Stimulated activated CD4-positive, alpha-beta T cell treated with anti-CD3 and anti-CD28 coated beads, Interleukin-4, amount 100 ng/mL, for 1 hour (primary cell): ENCODE results near the gene UBL5.
"Not testable (repeated sequence)": the region's sequence is repeated elsewhere in the genome, so short reads cannot be mapped to it uniquely, and the experiment has no call there.

Experiments
- DNase-seq: peaks from one replicate; pipeline ENCODE4 v3.0.0-alpha.2; 2020

The UBL5 gene

GRCh38 chr19:9818175-9818733, 9.5 kb upstream of the UBL5 start:
- DNase-seq: no peak

GRCh38 chr19:9818734-9819595, 8.8 kb upstream of the UBL5 start, which contains the start of gene FBXL12:
Gene FBXL12, minus strand, starts transcription at chr19:9819079. Its CDS starts 266 bp downstream, at chr19:9818813.
- DNase-seq: peak; percentile 100

DNA sequence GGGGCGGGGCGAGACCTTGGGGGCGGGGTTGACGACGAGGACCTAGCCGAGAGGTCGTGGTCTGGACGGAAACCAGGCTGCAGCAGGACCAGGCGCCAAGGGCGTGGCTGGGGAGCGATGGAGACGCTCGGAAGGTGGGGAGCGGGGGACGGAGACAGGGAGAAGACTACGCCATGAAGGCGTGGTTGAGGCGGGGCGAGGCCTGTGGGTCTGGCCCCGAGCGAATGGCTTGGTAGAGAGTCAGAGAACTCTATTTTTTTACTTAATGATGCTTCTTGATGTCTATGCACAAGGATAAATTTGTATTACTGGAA, 8.2 kb upstream of the UBL5 start:
- DNase-seq: no peak

DNA sequence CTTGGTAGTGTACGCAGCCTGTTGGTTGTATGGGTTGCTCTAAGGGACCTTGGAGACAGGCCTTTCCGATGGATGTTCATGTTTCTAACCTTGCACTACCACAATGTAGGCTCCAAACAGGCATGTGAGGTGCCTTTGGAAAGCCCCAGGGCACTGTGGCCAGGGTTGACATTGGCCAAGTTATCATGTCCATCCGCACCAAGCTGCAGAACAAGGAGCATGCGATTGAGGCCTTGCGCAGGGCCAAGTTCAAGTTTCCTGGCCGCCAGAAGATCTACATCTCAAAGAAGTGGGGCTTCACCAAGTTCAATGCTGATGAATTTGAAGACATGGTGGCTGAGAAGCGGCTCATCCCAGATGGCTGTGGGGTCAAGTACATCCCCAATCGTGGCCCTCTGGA, 7.7 kb upstream of the UBL5 start:
- not testable (repeated sequence) for DNase-seq

DNA sequence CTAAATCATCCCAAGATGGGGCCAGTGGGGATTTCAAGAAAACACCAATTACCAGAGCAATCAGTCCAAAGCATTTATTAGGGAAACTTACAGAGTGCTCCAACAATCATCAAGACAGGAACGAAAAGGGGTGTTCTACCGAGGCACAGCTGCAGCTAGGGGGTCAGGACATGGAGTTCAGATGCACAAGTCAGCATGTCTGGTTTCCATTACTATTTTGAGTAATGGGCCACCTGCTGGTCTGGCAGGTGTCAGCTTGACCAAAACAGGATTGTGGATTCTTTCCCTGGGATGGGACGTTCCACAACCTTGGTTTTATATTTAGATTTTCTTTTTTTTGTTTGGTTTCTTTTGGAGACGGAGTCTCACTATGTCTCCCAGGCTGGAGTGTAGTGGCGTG, 3.9 kb upstream of the UBL5 start:
- no peak for DNase-seq

- no peak for DNase-seq
Measured at GRCh38 chr19:9828551-9829063, 889 bp downstream of the UBL5 start.

GRCh38 chr19:9834307-9834725, 6.6 kb downstream of the UBL5 start:
- DNase-seq: no peak

DNA sequence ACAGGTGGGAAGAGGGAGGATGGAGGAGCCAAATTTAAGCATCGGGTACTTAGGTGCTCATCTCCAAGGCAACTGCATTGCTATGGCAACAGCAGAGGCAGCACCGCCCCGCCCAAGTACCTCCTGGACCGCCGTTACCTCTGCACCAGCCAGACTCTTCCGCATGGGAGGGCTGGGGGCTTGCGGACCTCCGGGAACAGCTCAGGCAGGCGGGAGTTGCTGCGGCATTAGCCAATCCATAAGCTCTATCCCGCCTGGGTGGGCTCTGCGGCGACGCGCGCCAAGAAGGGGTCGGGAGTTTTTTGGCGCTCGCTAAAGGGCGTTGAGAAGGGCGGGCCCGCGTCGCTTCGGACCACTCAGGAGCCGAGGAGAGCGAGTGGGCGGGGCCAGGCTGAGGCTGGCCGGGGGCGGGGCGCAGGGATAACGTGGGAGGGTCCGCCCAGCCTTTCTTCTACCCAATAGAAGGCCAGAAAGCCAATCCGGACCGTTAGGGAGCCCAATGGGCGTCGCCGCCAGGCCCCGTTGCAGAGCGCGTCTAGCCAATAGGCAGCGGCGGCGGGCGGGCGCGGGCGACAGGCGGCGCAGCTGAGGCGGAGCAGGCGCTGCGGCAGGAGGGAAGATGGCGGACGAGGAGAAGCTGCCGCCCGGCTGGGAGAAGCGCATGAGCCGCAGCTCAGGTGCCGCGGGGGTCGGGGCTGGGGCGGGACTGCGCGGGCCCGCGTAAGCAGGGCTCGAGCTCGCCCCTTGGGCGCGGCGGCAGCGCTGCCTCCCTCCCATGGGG, 7.2 kb downstream of the UBL5 start, which contains the start of gene PIN1:
Gene PIN1, plus strand, starts transcription at position 593 of the 781 bp plus-strand sequence. Its CDS starts 27 bp downstream, at position 620.
- DNase-seq: peak; percentile 99

GRCh38 chr19:9835507-9835949, 7.8 kb downstream of the UBL5 start:
- no peak for DNase-seq

DNA sequence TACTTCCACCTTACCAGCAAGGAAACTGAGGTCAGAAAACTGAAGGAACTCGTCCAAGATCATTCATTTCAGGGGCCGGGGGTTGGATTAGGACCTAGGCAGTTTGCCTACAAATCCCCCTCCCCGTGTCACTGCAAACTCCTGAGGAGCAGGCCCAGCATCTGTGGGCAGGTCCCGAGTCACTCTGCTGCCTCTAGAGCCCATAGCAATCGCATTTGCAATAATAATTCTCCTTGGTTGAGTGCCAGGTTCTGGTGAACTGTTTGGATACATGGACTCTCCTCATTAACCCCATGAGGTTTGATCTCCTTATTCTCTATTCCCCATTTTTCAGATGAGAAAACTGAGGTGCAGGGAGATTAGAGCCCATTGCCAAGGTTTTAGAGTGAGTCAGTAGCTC, 8.3 kb downstream of the UBL5 start:
- DNase-seq: no peak

DNA sequence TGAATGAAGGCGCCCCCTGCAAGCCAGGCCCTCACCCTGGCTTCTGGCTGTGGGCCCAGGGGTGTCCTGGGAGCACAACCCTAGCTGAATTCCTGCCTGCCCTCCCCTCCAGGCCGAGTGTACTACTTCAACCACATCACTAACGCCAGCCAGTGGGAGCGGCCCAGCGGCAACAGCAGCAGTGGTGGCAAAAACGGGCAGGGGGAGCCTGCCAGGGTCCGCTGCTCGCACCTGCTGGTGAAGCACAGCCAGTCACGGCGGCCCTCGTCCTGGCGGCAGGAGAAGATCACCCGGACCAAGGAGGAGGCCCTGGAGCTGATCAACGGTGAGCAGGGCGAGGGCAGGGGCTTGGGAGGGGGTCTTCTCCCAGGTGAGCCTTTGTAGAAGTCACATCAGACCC, 10.6 kb downstream of the UBL5 start:
- DNase-seq: no peak

- DNase-seq: no peak
Measured at GRCh38 chr19:9839415-9839814, 11.7 kb downstream of the UBL5 start.

DNA sequence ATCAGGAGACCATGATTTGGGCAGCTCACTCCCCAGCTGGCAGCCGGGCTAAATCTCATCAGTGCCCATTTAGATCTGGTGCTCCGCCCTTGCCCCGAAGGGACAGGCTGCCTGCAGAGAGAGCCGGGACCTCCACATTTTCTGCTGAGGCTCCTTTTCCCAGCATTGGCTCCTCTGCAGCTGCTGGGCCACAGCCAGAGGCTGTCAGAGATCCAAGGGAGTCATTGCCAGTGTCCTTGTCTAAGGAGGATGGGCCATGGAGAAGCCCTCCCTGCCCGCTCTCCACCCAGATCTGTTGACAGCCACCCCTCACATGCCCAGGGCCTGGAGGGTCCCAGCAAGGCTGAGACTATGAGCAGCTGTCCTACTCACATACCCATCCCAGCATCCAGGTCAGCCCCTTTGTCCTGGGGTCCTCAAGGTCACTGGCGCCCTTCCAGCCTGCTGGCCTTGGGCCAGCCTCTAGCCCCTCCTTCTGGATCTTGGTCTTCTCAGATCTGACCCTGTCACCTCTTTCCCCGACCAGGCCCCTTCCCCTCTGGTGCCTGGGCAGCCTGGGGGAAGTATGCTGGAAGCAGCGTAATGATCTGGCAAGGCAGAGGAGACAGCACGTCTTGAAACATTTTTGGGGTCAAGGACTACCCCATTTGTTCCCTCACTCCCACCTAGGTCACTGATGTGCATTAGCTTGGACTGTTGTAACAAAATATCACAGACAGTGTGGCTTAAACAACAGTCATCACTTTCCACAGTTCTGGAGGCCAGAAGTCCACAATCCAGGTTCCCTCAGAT, 15.3 kb downstream of the UBL5 start:
- no peak for DNase-seq

DNA sequence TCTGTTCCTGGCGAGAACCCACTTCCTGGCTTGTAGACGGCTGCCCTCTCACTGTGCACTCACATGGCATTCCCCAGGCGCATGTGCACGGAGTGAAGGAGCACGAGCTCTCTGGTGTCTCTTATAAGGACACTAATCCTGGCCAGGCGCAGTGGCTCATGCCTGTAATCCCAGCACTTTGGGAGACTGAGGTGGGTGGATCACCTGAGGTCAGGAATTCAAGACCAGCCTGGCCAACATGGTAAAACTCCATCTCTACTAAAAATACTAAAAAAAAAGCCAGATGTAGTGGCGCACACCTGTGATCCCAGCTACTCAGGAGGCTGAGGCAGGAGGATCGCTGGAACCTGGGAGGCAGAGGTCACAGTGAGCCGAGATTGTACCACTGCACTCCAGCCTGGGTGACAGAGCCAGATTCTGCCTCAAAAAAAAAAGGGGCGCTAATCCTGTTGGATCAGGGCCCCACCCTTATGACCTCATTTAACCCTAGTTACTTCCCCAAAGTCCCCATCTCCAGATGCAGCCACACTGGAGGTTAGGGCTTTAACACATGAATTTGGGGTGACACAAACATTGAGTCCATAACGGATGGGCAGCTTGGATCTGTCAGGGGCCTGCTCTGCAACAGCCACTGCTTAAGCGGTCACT, 16.0 kb downstream of the UBL5 start:
- not testable (repeated sequence) for DNase-seq

DNA sequence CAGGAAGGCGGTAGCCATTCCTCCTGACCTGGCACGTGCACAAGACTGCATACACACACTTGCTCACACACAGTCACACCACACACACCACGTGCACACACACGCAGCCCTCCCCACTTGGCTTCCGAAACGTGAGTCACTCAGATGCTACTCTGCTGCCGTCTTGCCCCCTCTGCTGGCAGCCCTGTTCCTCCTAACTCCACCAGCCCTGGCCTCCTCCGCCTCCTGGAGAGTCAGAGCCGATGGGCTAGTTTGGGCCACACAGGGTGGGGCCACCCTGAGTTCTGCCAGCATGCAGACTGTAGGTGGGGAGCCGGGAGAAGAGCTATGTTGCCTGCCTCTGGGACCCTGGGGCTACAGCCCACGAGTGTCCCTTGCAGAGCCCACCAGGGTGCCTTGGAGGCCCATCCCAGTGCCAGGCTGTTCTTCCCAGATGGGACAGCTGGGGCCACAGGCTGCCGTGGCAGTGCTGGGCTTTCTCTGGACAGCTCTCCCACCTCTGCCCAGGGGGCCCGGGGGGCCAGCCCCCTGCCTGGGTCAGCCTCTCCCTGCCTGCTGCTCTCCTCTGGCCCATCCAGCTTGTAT, 19.5 kb downstream of the UBL5 start:
- DNase-seq: peak; percentile 59

DNA sequence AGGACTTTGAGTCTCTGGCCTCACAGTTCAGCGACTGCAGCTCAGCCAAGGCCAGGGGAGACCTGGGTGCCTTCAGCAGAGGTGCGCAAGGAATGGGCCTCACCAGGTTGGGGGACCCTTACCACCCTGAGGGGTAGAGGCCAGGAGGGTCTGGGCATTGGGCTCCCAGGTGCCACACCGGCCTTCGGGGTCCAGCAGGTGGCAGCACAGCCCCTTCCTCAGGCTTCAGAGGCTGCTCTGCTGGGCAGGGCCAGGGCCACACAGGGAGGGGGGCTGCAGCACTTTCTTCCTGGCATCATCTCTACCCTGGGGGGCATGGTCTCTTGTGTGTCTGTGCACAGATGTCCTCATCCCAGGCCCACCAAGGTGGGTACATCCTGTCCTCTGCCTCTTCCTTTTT, 20.3 kb downstream of the UBL5 start:
- DNase-seq: peak; percentile 45

GRCh38 chr19:9848762-9849161, 21.0 kb downstream of the UBL5 start:
- DNase-seq: no peak

GRCh38 chr19:9849791-9850190, 22.1 kb downstream of the UBL5 start:
- DNase-seq: no peak

GRCh38 chr19:9850235-9850959, 22.7 kb downstream of the UBL5 start:
- no peak for DNase-seq

DNA sequence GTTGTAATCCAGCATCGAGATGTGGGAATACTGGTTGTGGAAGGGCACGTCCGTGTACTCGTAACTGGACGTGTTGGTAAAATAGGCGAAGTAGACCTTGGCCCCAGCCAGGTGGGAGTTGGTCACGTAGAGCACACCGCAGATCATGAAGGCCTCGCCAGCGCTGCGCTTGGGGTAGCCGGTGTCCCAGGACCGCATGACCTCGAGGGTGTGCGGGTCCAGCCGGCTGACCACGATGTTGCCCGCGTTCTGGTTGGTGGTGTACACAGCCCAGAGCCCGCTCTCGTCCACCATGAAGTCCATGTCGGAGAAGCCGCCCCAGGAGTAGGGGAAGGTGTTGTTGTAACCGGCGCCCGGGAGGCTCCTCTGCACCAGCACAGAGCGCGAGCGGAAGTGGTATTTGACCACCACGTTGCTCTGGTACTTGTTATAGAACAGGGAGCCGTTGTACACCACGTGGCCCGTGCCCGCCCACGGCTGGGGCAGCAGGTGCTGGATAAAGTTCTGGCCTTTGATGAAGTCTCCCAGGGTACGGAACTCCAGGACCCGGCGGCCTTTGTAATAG, 26.6 kb downstream of the UBL5 start:
- DNase-seq: no peak

DNA sequence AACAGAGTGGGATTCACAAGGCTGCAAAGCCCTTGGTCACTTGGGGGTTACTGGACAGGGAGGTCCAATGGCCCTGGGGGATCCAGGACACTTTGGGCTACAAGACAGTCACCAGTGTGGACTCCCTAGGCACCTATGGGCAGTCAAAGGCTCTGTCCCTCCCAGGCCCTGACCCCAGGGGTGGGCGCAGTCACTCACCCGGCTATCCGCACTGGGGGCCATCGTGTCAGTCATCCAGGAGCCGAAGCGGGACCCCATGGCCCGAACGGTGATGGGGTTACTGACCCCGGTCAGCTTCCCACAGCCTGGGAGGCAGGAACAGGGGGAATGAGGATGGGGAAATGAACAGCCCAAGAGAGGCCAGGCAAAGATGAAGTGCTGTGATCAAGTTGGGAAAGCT, 28.9 kb downstream of the UBL5 start:
- DNase-seq: no peak
